LoVo (cell line): ENCODE measurements around the gene C12orf54.
A peak's percentile ranks its signal among the peaks of the same experiment; 100 is the strongest.
"Not testable (repeated sequence)": the region's sequence is repeated elsewhere in the genome, so short reads cannot be mapped to it uniquely, and the experiment has no call there.

Source experiments
- DNase-seq: peaks from one replicate; pipeline ENCODE4 v3.0.0-alpha.2; 2016; ENCODE audit warnings: low spot score

Gene C12orf54

DNA sequence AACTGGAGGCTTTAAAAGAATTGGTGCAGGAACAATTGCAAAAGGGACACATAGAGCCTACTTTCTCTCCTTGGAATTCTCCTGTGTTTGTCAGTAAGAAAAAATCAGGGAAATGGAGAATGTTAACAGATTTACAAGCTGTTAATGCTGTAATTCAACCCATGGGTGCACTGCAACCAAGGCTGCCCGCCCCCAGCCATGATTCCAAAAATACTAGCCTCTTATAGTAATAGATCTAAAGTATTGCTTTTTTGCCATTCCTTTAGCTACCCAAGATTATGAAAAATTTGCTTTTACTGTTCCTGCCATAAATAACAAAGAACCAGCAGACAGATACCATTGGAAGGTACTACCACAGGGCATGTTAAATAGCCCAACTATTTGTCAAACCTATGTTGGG lies 27.8 kb downstream of the C12orf54 start:
- no peak for DNase-seq

DNA sequence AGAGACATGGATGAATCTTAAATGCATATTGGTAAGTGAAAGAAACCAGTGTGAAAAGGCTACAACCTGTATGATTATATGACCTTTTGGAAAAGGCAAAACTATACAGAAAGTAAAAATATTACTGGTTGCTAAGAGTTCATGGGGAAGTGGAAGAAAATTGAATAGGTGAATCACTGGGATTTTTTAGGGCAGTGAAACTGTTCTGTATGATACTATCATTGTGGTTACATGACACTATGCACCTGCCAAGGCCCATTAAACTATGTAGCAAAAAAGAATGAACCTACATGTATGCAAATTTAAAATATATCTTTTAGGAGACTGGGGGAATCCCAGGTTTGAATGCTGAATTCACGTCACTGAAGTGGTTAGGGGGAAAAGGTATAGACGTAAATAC lies 30.6 kb downstream of the C12orf54 start:
- no peak for DNase-seq

DNA sequence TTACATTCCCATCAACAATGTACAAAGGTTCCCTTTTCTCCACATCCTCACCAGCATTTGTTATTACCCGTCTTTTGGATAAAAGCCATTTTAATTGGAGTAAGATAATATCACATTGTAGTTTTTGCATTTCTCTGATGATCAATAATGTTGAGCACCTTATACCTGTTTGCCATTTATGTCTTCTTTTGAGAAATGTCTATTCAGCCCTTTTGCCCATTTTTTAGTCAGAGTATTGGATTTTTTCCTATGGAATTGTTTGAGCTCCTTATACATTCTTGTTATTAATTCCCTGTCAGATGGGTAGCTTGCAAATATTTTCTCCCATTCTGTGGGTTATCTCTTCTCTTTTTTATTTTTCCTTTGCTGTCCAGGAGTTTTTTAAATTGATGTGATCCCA lies 32.4 kb downstream of the C12orf54 start:
- DNase-seq = no peak

DNA sequence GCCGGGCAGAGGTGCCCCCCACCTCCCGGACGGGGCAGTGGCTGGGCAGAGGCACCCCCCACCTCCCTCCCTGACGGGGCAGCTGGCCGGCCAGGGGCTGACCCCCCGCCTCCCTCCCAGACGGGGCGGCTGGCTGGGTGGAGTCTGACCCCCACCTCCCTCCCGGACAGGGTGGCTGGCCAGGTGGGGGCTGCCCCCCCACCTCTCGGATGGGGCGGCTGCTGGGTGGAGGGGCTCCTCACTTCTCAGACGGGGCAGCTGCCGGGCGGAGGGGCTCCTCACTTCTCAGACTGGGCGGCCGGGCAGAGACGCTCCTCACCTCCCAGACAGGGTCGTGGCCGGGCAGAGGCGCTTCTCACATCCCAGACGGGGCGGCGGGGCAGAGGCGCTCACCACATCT lies 38.1 kb downstream of the C12orf54 start:
- DNase-seq = not testable (repeated sequence)

DNA sequence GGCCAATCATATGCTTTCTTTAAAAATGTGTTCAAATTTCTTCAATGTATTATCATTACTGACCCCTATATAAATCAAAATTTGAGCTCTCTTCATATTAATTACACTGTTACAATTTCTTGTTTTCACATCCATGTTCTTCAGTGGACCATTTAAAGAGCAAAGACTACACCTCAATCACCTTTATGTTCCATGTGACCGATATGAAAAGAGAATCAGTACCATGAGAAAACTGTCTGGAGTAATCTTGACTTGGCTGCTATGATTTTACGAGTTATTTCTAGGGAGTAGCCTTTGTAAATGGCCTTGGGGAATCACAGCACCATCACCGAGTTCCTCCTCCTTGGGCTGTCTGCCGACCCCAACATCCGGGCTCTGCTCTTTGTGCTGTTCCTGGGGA lies 43.0 kb downstream of the C12orf54 start, which contains the start of gene OR8S1:
TSS of gene OR8S1 (plus strand) at position 301 of the 400 bp plus-strand sequence. CDS start at position 301, 0 bp downstream.
- no peak for DNase-seq

DNA sequence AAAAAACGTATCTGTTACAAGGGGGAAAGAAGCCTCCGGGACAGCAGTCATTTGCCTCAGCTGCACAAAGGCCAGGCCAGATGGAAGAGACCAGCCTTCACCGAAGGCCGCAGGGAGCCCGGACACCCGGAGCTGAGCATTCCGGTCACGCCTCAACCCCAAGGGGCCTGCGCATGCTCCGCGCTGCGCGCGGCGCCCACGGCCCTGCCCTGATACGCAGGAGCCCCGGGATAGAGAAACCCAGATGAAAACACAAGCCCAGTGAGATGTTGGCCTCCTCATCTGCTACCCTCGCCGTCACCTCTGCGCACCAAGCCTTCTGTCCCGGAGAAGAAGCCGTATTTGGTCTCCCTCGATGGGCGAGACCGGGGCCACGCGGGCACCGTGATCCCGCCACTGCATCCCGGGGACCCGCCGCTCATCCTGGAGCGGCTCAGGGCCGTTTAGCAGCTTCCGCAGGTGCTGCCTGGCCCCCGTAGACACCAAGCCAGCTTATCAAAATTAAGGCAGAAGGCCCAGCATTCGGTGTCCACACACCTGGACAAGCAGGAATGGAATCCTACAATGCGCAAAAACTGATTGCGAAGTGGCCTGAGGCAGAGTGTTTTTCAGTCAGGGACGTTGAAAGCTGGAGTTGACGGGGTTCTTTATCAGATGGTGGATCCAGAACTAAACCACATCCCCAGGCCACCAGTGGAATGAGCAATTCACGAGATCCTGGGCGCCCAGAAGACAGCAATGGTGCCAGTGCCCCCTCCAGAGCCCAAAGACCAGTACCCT lies 45.8 kb downstream of the C12orf54 start:
- no peak for DNase-seq

DNA sequence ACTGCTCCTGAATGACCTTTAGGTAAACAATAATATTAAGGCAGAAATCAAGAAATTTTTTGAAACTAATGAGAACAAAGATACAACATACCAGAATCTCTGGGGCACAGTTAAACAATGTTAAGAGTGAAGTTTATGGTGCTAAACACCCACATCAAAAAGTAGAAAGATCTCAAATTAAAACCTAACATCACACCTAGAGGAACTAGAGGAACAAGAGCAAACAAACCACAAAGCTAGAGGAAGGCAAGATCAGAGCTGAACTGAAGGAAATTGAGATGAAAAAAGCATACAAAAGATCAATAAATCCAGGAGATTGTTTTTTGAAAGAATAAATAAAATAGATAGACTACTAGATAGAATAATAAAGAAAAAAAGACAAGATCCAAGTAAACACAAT lies 50.3 kb downstream of the C12orf54 start:
- DNase-seq = no peak

DNA sequence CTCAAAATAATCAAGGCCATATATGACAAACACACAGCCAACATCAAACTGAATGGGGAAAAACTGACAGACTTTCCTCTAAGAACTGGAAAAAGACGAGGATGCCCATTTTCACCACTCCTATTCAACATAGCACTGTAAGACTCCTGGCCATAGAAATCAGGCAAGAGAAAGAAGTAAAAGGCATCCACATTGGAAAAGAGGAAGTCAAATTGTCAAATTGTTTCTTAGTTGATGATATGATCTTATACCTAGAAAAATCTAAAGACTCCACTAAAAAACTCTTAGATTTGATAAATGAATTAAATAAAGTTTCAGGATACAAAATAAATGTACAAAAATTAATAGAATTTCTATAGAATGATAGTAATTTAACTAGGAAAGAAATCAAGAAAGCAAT lies 54.3 kb downstream of the C12orf54 start:
- DNase-seq = no peak

DNA sequence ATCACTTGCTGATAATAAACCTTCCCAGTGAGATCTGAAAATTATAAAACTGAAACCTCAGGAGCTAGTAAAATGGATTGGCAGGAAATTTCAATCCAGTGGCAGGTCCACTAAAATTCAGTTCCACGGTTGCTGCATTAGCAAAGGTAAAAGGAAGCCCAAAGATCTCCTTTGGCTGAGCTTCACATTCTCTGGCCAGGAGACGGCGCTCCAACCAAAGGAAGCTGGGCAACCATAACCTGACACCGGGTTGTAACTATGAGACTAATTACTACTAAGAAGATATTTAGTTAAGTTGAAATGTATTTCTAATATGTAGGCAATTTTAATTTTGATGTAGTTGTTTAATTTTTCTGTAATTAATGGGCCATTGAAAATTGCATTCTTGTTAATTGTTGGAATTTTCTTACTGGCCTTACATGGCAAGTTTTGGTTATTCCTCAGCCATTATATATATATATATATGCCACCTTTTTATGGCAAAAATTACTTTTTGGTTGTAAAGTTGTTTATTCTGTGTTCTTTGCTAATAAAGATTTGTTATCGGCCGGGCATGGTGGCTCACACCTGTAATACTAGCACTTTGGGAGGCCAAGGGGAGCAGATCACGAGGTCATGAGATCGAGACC lies 60.1 kb downstream of the C12orf54 start:
- peak; percentile 58 for DNase-seq

DNA sequence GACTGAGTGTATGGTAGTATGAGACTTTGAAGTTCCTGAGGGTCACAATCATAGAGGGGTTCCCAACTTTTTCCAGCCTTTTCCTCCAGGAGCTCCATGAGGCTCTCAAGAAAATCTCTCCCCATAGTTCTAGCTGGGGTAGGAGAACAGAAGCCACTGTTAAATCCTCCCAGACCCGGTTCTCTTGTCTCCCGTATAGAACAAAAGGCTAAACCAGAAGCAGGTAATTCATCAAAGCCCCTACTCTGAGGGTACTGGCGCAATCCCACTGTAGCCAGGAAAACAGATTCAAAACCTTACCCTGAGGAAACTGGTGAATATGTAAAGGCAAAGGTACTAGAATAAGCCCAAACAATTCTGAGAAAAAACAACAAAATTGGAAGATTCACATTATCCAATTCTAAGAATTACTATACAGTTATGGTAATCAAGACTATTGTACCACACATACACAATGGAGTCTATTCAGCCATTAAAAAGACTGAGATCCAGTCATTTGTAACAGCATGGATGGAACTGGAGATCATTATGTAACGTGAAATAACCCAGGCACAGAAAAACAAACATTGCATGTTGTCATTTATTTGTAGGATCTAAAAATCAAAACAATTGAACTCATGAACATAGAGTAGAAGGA lies 63.7 kb downstream of the C12orf54 start:
- DNase-seq = no peak
